Ovary (tissue), 3 donors: ENCODE data around the gene GLIPR1L1.

Experiments used
- POLR2A ChIP-seq: fragments of 450-650 bp; IDR thresholded peaks from one replicate; pipeline ENCODE4 v1.6.1; 2017; ENCODE audit warnings: antibody characterized with exemption, mild to moderate bottlenecking, moderate library complexity
- TF ChIP-seq, protein P1 (sequence below), 3 donors: fragments of 450-650 bp in 2 of 3; fragments of 200-600 bp in 1 of 3; IDR thresholded peaks; one replicate each; pipeline versions ENCODE4 v1.5.1 to v1.8.0; 2016 to 2022; ENCODE audit warnings: antibody characterized with exemption in 3 of 3, mild to moderate bottlenecking in 1 of 3
- donor health status: DM: no; HTN: no; CAD: no.

DNA sequence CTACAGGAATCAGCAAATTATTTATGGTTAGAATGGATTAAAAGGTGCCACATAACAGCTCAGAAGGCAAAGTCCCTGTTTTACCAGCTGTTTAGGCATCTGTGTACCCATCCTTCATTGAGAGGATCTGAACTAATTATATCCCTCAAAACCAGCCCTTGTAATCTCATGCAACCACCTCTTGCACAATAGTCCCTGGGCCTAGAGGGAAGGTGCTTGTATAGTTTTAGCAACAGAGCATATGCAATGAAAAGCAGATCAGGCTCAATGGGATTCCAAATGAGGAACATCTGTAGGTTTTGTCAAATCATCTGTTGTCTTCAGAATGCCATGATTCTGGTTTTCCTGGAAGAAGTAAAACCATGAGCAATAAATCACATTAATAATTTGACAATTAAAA, 30.4 kb downstream of the GLIPR1L1 start:
- TF ChIP-seq, protein P1, sequence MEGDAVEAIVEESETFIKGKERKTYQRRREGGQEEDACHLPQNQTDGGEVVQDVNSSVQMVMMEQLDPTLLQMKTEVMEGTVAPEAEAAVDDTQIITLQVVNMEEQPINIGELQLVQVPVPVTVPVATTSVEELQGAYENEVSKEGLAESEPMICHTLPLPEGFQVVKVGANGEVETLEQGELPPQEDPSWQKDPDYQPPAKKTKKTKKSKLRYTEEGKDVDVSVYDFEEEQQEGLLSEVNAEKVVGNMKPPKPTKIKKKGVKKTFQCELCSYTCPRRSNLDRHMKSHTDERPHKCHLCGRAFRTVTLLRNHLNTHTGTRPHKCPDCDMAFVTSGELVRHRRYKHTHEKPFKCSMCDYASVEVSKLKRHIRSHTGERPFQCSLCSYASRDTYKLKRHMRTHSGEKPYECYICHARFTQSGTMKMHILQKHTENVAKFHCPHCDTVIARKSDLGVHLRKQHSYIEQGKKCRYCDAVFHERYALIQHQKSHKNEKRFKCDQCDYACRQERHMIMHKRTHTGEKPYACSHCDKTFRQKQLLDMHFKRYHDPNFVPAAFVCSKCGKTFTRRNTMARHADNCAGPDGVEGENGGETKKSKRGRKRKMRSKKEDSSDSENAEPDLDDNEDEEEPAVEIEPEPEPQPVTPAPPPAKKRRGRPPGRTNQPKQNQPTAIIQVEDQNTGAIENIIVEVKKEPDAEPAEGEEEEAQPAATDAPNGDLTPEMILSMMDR (IDR thresholded peaks at IDR 0.05): no peak
- no peak for TF ChIP-seq POLR2A
